VCaP (cell line): ENCODE measurements around the gene FRK.

Source experiments
- H3K27ac ChIP-seq: fragments of 450-650 bp; 2 replicates; pipeline ENCODE4 v1.5.1; 2017
- TF ChIP-seq, protein P1 (sequence below): fragments of 450-650 bp; conservative IDR thresholded peaks from 2 replicates; pipeline ENCODE4 v1.5.1; 2017; ENCODE audit warnings: mild to moderate bottlenecking, moderate library complexity

Gene FRK

DNA sequence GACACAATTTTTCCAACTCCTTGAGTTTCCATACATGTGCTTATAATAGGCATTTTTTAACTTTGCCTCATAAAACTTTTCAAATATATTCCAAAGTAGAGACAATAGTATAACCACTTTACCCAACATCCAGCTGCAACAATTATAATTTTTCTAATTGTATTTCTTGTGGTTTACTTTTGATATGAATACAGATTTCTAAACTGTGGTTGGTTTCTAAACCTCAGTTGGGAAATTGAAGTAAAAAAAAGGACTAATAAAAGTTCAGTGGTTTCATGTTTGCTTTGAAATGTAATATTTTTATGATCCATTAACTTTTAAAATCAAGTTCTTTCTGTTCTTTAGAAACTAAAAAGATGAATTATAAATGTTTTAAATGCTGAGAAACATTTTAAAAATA, 40.0 kb downstream of the FRK start:
- H3K27ac ChIP-seq: peak overlapping the region; percentile 94; the same call in 1 of the 2 replicates
- TF ChIP-seq, protein P1, sequence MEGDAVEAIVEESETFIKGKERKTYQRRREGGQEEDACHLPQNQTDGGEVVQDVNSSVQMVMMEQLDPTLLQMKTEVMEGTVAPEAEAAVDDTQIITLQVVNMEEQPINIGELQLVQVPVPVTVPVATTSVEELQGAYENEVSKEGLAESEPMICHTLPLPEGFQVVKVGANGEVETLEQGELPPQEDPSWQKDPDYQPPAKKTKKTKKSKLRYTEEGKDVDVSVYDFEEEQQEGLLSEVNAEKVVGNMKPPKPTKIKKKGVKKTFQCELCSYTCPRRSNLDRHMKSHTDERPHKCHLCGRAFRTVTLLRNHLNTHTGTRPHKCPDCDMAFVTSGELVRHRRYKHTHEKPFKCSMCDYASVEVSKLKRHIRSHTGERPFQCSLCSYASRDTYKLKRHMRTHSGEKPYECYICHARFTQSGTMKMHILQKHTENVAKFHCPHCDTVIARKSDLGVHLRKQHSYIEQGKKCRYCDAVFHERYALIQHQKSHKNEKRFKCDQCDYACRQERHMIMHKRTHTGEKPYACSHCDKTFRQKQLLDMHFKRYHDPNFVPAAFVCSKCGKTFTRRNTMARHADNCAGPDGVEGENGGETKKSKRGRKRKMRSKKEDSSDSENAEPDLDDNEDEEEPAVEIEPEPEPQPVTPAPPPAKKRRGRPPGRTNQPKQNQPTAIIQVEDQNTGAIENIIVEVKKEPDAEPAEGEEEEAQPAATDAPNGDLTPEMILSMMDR: no peak

DNA sequence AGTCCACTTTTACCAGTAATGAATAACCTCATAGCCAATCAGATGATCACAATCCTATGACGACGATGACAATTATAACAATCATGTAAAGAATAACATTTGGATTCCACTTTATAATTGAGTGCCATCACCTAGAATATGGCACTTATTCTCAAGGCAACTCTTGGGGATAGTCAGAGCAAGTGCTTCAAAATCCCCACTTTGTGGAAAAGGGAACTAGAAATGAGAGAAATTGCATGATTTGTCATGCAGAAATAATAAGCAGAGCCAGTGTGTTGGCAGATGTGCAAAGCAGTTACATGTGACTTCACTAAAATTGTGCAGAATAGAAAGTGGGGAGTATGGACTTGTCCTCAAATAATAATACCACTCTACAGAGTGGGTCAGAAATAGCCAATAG, 41.3 kb downstream of the FRK start:
- TF ChIP-seq, protein P1: no peak
- H3K27ac ChIP-seq: peak overlapping the region; percentile 94

DNA sequence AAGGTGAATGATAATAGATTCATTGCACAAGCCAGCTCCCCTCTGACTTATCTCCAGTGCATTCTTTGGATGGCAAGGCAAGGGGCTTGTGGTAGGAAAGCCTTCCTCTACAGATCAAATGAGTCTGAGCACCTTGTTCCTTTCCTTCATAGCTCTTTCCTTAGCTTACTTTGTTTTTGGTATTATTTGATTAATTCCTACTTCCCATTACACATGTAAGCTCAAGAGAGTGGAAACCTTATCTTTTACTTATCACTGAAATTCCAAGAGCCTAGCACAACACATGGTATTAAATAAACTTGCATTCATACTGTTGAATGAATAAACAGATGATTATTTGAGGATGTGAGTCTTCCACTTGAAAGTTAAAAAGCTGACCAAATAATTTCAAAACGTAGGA, 41.7 kb downstream of the FRK start:
- TF ChIP-seq, protein P1: no peak
- peak overlapping the region; percentile 94 for H3K27ac ChIP-seq

DNA sequence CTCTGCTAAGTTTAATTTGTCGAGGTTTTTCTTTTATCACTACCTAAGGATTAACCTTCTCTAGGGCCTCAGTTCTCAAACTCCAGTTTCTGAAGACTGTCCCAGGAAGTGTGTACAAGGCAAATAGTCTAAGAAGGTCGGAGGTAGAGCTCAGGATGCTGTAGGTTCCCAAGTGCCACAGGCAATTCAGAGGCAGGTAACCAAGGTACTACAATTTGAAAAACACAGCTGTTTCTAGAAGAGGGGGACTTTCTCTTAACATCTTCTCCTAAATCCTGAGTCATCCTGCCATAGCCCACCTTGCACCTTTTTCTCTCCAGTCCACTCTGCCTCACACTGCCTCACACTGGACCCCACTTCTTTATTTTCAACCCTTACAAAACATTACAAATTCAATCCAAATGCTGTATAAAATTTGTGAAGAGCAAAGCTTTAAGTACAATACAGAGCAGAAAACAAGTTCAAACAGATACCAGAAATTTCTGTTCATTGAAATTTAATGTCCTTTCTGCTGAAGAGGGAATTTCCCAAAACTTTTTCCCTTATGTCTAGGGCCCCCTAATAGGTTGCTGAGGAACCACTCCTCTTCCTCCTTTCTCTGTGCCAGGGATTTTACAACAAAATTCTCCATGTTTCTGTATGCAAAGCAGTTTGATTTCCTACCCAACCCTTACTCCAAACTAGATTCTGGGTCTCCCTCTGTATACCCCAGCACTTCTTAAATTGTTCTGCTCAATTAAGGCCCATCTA, 43.0 kb downstream of the FRK start:
- H3K27ac ChIP-seq: peak overlapping the region; percentile 94
- TF ChIP-seq, protein P1: no peak

DNA sequence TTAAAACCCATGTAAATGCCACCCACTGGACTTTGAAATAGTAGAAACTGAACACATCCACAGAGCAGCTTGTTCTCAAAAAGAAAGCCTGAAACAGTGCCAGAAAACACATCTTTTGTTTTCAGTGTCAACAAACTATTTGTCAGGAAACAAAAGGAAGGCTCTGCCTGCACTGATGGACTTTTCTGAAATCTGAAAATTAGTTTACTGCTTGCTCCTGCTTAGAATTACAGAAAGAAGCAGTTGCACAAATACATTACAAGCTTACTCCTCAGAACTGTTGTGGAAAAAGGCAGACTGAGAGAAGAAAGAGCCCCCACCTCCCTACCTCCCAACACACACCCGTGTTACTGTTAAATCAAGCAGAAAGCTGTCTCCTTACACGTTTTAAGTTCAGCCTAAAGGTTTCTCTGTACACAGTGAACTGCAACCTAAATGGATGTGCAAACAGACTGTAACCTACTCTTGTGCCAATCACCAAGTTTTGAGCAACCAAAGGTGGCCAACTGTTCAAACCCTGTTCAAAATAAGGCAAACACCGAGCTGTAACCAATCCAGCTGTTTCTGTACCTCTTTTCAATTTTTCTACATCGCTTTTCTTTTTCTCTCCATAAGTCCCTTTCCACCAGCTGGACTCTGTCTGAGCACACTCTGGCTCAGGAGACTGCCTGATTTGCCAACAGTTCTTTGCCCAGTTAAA, 43.7 kb downstream of the FRK start:
- TF ChIP-seq, protein P1: no peak
- H3K27ac ChIP-seq: peak overlapping the region; percentile 94

DNA sequence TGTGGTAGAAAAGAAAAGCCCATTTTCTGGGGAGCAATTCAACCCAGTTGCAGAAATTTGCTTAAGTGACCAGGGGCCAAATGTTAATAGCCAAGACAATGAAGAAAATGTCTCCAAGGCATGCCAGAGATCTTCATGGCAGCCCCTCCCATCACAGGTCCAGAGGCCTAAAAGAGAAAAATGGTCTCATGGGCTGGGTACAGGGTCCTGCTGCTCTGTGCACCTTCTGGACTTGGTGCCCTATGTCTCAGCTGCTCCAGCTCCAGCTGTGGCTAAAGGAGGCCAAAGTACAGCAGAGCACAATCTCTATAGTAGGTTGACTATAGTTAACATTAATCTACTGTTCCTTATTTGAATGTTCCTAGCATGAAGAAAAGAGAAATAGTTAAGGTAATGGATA, 44.7 kb downstream of the FRK start:
- TF ChIP-seq, protein P1: no peak
- peak overlapping the region; percentile 94 for H3K27ac ChIP-seq

DNA sequence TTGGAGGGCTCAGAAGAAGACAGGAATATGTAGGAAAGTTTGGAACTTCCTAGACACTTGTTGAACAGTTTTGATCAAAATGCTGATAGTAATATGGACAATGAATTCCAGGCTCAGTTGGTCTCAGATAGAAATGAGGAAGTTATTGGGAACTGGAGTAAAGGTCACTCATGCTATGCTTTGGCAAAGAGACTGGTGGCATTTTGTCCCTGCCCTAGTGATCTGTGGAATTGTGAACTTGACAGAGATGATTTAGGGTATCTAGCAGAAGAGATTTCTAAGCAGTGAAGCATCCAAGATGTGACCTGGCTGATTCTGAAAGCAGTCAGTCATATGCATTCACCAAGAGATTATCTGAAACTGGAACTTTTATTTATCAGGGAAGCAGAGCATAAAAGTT, 45.1 kb downstream of the FRK start:
- TF ChIP-seq, protein P1: no peak
- peak overlapping the region; percentile 94 for H3K27ac ChIP-seq
